GM23248 (cell line): ENCODE data around the gene CPAMD8.

ENCODE experiments used
- EZH2 ChIP-seq: fragments of 200-600 bp; sonication (generic); IDR thresholded peaks from 2 replicates; pipeline ENCODE4 v1.6.1; 2018; ENCODE audit warnings: antibody characterized with exemption, mild to moderate bottlenecking; ENCODE audit not compliant: insufficient read depth, poor library complexity, severe bottlenecking
- EZH2phosphoT487 ChIP-seq: fragments of 200-600 bp; sonication (generic); IDR thresholded peaks from 2 replicates; pipeline ENCODE4 v1.6.1; 2018; ENCODE audit warnings: antibody characterized with exemption, moderate library complexity, mild to moderate bottlenecking, low read depth; ENCODE audit not compliant: insufficient read depth

DNA sequence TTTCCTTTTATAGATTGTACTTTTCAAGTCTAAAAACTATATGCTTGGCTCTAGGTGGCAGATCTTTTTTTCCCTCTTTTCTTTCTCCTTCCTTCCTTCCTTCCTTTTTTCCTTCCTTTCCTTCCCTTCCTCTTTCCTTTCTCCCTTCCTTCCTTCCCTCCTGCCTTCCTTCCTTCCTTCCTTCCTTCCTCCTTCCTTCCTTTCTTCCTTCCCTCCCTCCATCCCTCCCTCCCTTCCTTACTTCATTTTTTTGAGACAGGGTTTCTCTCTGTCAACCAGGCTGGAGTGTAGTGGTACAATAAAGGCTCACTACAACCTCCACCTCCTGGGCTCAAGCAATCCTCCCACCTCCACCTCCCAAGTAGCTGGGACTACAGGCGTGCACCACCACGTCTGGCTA is 89.7 kb downstream of the CPAMD8 start:
- TF ChIP-seq EZH2phosphoT487 (no peak), EZH2 (no peak)
